SK-N-SH treated with all-trans-retinoic acid at 6 μM for 48 hours (cell line): ENCODE measurements around the gene MAML3.

Experiments used
- ATAC-seq: fragments of 200-7000 bp; cut with Tn5 transposase; 3 replicates; pipeline ENCODE4 v1.9.1; 2020; ENCODE audit warnings: mild to moderate bottlenecking, moderate library complexity
- ARNTL ChIP-seq: fragments of 450-650 bp; formaldehyde crosslinking; IDR thresholded peaks from 2 replicates; pipeline ENCODE4 v1.5.0; 2020; ENCODE audit warnings: low read depth, mild to moderate bottlenecking, moderate library complexity, borderline replicate concordance
- BACH2 ChIP-seq: fragments of 250-450 bp; sonication (Bioruptor Pico); IDR thresholded peaks from 2 replicates; pipeline ENCODE4 v1.9.0; 2021; ENCODE audit warnings: mild to moderate bottlenecking, borderline replicate concordance
- CREB5 ChIP-seq: fragments of 250-450 bp; sonication (Bioruptor Pico); IDR thresholded peaks from 2 replicates; pipeline ENCODE4 v1.5.1; 2020; ENCODE audit warnings: low read depth, mild to moderate bottlenecking, moderate library complexity
- CSDC2 ChIP-seq: fragments of 250-450 bp; sonication (Bioruptor Pico); IDR thresholded peaks from 2 replicates; pipeline ENCODE4 v1.5.0; 2020; ENCODE audit warnings: mild to moderate bottlenecking, moderate library complexity
- CSRNP3 ChIP-seq: fragments of 250-450 bp; sonication (Bioruptor Pico); IDR thresholded peaks from 2 replicates; pipeline ENCODE4 v1.5.1; 2021; ENCODE audit warnings: mild to moderate bottlenecking, moderate library complexity
- GLIS3 ChIP-seq: fragments of 250-450 bp; sonication (Bioruptor Pico); IDR thresholded peaks from 2 replicates; pipeline ENCODE4 v1.5.0; 2020; ENCODE audit warnings: mild to moderate bottlenecking, moderate library complexity
- ISL1 ChIP-seq: fragments of 250-450 bp; sonication (Bioruptor Pico); IDR thresholded peaks from 2 replicates; pipeline ENCODE4 v2.1.2; 2022; ENCODE audit warnings: mild to moderate bottlenecking, moderate library complexity
- OSR1 ChIP-seq: fragments of 250-450 bp; sonication (Bioruptor Pico); IDR thresholded peaks from 2 replicates; pipeline ENCODE4 v1.8.0; 2022; ENCODE audit warnings: moderate library complexity, mild to moderate bottlenecking, inconsistent platforms
- PATZ1 ChIP-seq: fragments of 250-450 bp; sonication (Bioruptor Pico); IDR thresholded peaks from 2 replicates; pipeline ENCODE4 v1.8.0; 2020; ENCODE audit warnings: mild to moderate bottlenecking, moderate library complexity, borderline replicate concordance
- PPARA ChIP-seq: fragments of 250-450 bp; sonication (Bioruptor Pico); IDR thresholded peaks from 2 replicates; pipeline ENCODE4 v1.5.0; 2020; ENCODE audit warnings: mild to moderate bottlenecking, borderline replicate concordance
- RARB ChIP-seq: fragments of 250-450 bp; sonication (Bioruptor Pico); IDR thresholded peaks from 2 replicates; pipeline ENCODE4 v1.8.0; 2021; ENCODE audit warnings: mild to moderate bottlenecking, moderate library complexity
- SNAI2 ChIP-seq: fragments of 250-450 bp; sonication (Bioruptor Pico); IDR thresholded peaks from 2 replicates; pipeline ENCODE4 v1.5.0; 2020; ENCODE audit warnings: mild to moderate bottlenecking, moderate library complexity
- TCF4 ChIP-seq: fragments of 250-450 bp; sonication (Bioruptor Pico); IDR thresholded peaks from 2 replicates; pipeline ENCODE4 v1.8.0; 2021; ENCODE audit warnings: mild to moderate bottlenecking, moderate library complexity, borderline replicate concordance
- TOX ChIP-seq: fragments of 250-450 bp; sonication (Bioruptor Pico); IDR thresholded peaks from 2 replicates; pipeline ENCODE4 v1.8.0; 2021; ENCODE audit warnings: mild to moderate bottlenecking, moderate library complexity, borderline replicate concordance
- ZFP3 ChIP-seq: fragments of 250-450 bp; sonication (Bioruptor Pico); IDR thresholded peaks from 2 replicates; pipeline ENCODE4 v1.5.0; 2020; ENCODE audit warnings: mild to moderate bottlenecking, moderate library complexity
- ZFP30 ChIP-seq: fragments of 450-650 bp; formaldehyde crosslinking; IDR thresholded peaks from 2 replicates; pipeline ENCODE4 v1.5.0; 2022; ENCODE audit warnings: mild to moderate bottlenecking, moderate library complexity
- ZNF70 ChIP-seq: fragments of 450-650 bp; formaldehyde crosslinking; IDR thresholded peaks from 2 replicates; pipeline ENCODE4 v1.5.0; 2020; ENCODE audit warnings: mild to moderate bottlenecking, moderate library complexity
- ZNF8 ChIP-seq: fragments of 450-650 bp; formaldehyde crosslinking; IDR thresholded peaks from 2 replicates; pipeline ENCODE4 v1.5.0; 2020; ENCODE audit warnings: mild to moderate bottlenecking, moderate library complexity
- TF ChIP-seq, protein P1 (sequence below): fragments of 250-450 bp; sonication (Bioruptor Pico); IDR thresholded peaks from 2 replicates; pipeline ENCODE4 v1.8.0; 2021; ENCODE audit warnings: low read depth, mild to moderate bottlenecking, moderate library complexity, borderline replicate concordance
- TF ChIP-seq, protein P2 (sequence below): fragments of 250-450 bp; sonication (Bioruptor Pico); IDR thresholded peaks from 2 replicates; pipeline ENCODE4 v1.5.0; 2020; ENCODE audit warnings: mild to moderate bottlenecking, moderate library complexity

The MAML3 gene

GRCh38 chr4:139685180-139685579, 468.8 kb downstream of the MAML3 start:
- ATAC-seq = no peak

DNA sequence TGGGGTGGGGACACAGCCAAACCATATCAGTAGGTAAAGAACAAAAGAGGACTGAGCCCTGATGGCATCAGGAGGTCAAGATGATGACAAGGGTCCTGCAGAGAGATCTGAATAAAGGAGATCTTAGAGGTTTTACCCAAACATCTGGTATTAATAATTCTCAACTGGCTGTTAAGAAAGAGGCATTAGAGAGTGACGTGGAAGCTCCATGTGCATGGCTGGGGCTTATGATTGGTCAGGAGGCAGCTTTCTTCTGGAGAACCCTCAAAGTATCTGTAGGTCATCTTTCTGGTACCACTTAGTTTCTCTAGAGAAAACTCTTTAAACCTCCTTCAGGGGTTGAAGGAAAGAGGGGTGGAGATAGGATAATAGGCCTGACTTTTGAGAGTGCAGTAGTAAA, 469.6 kb downstream of the MAML3 start:
- peak; percentile 58; the same call in 1 of the 3 replicates for ATAC-seq
- TF ChIP-seq ISL1 (CRISPR knock-in tag) = no peak
- no peak for TF ChIP-seq ZFP3
- TF ChIP-seq ZNF8 (CRISPR knock-in tag) = no peak
- no peak for TF ChIP-seq TCF4 (CRISPR knock-in tag)
- no peak for TF ChIP-seq CSRNP3 (CRISPR knock-in tag)
- TF ChIP-seq, protein P1, sequence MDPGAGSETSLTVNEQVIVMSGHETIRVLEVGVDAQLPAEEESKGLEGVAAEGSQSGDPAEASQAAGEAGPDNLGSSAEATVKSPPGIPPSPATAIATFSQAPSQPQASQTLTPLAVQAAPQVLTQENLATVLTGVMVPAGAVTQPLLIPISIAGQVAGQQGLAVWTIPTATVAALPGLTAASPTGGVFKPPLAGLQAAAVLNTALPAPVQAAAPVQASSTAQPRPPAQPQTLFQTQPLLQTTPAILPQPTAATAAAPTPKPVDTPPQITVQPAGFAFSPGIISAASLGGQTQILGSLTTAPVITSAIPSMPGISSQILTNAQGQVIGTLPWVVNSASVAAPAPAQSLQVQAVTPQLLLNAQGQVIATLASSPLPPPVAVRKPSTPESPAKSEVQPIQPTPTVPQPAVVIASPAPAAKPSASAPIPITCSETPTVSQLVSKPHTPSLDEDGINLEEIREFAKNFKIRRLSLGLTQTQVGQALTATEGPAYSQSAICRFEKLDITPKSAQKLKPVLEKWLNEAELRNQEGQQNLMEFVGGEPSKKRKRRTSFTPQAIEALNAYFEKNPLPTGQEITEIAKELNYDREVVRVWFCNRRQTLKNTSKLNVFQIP (CRISPR knock-in tag) = no peak
- no peak for TF ChIP-seq RARB (CRISPR knock-in tag)
- no peak for TF ChIP-seq ZNF70 (CRISPR knock-in tag)
- TF ChIP-seq OSR1 = no peak
- no peak for TF ChIP-seq CSDC2 (CRISPR knock-in tag)
- TF ChIP-seq BACH2 (CRISPR knock-in tag) = no peak
- no peak for TF ChIP-seq ARNTL (CRISPR knock-in tag)

More at GRCh38 chr4:139685180-139685579, 468.8 kb downstream of the MAML3 start:
- no peak for TF ChIP-seq CREB5 (CRISPR knock-in tag)
- TF ChIP-seq SNAI2 = no peak
- TF ChIP-seq, protein P1 (CRISPR knock-in tag) = no peak
- TF ChIP-seq ARNTL (CRISPR knock-in tag) = no peak
- TF ChIP-seq ZFP3 = no peak
- TF ChIP-seq OSR1 = no peak
- TF ChIP-seq CSRNP3 (CRISPR knock-in tag) = no peak
- TF ChIP-seq ZFP30 (CRISPR knock-in tag) = no peak
- no peak for TF ChIP-seq CSDC2 (CRISPR knock-in tag)
- no peak for TF ChIP-seq TCF4 (CRISPR knock-in tag)
- no peak for TF ChIP-seq PATZ1 (CRISPR knock-in tag)
- TF ChIP-seq, protein P2, sequence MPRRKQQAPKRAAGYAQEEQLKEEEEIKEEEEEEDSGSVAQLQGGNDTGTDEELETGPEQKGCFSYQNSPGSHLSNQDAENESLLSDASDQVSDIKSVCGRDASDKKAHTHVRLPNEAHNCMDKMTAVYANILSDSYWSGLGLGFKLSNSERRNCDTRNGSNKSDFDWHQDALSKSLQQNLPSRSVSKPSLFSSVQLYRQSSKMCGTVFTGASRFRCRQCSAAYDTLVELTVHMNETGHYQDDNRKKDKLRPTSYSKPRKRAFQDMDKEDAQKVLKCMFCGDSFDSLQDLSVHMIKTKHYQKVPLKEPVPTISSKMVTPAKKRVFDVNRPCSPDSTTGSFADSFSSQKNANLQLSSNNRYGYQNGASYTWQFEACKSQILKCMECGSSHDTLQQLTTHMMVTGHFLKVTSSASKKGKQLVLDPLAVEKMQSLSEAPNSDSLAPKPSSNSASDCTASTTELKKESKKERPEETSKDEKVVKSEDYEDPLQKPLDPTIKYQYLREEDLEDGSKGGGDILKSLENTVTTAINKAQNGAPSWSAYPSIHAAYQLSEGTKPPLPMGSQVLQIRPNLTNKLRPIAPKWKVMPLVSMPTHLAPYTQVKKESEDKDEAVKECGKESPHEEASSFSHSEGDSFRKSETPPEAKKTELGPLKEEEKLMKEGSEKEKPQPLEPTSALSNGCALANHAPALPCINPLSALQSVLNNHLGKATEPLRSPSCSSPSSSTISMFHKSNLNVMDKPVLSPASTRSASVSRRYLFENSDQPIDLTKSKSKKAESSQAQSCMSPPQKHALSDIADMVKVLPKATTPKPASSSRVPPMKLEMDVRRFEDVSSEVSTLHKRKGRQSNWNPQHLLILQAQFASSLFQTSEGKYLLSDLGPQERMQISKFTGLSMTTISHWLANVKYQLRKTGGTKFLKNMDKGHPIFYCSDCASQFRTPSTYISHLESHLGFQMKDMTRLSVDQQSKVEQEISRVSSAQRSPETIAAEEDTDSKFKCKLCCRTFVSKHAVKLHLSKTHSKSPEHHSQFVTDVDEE = no peak
- no peak for TF ChIP-seq GLIS3
- TF ChIP-seq PPARA (CRISPR knock-in tag) = no peak
- TF ChIP-seq ZNF70 (CRISPR knock-in tag) = no peak
- no peak for TF ChIP-seq TOX
- TF ChIP-seq ZNF8 (CRISPR knock-in tag) = no peak
- TF ChIP-seq BACH2 (CRISPR knock-in tag) = no peak
